ENCODE data around the gene PRKCA.

Gene PRKCA

DNA sequence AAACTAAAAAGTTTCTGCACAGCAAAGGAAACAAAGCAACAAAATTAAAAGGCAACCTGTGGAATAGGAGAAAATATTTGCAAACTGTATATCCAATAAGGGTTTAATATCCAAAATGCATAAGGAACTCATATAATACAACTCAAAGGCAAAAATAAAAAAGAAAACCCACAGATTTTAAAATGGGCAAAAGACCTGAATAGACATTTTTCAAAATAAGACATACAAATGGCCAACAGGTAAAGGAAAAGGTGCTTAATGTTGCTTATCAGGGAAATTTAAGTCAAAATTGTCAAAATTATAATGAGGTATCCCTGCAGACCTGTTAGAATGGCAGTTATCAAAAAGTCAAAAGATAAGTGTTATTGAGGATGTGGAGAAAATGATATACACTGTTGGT lies 399.0 kb downstream of the PRKCA start:
- TF ChIP-seq TAF1 (IDR thresholded peaks at IDR 0.05; ENCODE audit: borderline replicate concordance, insufficient read depth, low read length): no peak
- TF ChIP-seq FOXP2 (optimal IDR thresholded peaks at IDR 0.05; ENCODE audit: borderline replicate concordance, extremely low read depth, extremely low read length, insufficient read depth): no peak
- TF ChIP-seq POLR2AphosphoS5 (IDR thresholded peaks at IDR 0.05; ENCODE audit: low read depth, low read length): no peak
- TF ChIP-seq SIN3A (IDR thresholded peaks at IDR 0.05; ENCODE audit: borderline replicate concordance, insufficient read depth, low read length): no peak
- TF ChIP-seq, protein P1, sequence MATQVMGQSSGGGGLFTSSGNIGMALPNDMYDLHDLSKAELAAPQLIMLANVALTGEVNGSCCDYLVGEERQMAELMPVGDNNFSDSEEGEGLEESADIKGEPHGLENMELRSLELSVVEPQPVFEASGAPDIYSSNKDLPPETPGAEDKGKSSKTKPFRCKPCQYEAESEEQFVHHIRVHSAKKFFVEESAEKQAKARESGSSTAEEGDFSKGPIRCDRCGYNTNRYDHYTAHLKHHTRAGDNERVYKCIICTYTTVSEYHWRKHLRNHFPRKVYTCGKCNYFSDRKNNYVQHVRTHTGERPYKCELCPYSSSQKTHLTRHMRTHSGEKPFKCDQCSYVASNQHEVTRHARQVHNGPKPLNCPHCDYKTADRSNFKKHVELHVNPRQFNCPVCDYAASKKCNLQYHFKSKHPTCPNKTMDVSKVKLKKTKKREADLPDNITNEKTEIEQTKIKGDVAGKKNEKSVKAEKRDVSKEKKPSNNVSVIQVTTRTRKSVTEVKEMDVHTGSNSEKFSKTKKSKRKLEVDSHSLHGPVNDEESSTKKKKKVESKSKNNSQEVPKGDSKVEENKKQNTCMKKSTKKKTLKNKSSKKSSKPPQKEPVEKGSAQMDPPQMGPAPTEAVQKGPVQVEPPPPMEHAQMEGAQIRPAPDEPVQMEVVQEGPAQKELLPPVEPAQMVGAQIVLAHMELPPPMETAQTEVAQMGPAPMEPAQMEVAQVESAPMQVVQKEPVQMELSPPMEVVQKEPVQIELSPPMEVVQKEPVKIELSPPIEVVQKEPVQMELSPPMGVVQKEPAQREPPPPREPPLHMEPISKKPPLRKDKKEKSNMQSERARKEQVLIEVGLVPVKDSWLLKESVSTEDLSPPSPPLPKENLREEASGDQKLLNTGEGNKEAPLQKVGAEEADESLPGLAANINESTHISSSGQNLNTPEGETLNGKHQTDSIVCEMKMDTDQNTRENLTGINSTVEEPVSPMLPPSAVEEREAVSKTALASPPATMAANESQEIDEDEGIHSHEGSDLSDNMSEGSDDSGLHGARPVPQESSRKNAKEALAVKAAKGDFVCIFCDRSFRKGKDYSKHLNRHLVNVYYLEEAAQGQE (IDR thresholded peaks at IDR 0.05; ENCODE audit: insufficient read depth in 1 of 2, low read depth in 2 of 2, low read length in 2 of 2): no peak

DNA sequence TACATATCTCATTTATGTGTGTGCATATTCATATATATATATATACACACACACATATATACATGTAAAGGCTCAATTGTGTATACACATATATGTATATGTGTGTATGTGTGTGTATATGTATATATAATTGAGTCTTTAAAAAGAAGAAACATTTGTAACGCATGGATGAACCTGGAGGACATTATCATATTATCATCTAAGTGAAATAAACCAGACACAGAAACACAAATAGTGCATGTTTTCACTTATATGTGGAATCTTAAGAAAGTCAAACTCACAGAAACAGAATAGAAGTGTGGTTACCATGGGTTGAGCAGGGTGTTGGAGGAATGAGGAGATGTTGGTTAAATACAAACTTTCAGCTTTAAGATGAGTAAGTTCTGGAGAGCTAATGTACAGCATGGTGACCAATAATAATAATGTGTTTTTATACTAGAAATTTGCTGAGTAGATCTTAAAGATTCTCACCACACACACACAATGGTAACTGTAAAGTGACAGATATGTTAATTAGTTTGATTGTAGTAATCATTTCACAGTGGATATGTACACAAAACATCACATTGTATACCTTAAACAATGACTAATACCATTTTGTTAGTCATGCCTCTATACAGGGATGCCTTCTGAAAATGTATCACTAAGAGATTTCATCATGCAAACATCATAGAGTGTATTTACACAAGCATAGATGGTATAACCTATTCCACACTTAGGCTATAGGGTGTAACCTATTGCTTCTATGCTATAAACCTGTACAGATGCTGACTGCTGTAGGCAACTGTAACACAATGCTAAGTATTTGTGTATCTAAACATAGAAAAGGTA lies 399.9 kb downstream of the PRKCA start:
- TF ChIP-seq SIN3A (IDR thresholded peaks at IDR 0.05; ENCODE audit: borderline replicate concordance, insufficient read depth, low read length) (no peak), TAF1 (IDR thresholded peaks at IDR 0.05; ENCODE audit: borderline replicate concordance, insufficient read depth, low read length) (no peak), POLR2AphosphoS5 (IDR thresholded peaks at IDR 0.05; ENCODE audit: low read depth, low read length) (no peak), FOXP2 (optimal IDR thresholded peaks at IDR 0.05; ENCODE audit: borderline replicate concordance, extremely low read depth, extremely low read length, insufficient read depth) (no peak)
- TF ChIP-seq, protein P1 (IDR thresholded peaks at IDR 0.05; ENCODE audit: insufficient read depth in 1 of 2, low read depth in 2 of 2, low read length in 2 of 2): no peak

DNA sequence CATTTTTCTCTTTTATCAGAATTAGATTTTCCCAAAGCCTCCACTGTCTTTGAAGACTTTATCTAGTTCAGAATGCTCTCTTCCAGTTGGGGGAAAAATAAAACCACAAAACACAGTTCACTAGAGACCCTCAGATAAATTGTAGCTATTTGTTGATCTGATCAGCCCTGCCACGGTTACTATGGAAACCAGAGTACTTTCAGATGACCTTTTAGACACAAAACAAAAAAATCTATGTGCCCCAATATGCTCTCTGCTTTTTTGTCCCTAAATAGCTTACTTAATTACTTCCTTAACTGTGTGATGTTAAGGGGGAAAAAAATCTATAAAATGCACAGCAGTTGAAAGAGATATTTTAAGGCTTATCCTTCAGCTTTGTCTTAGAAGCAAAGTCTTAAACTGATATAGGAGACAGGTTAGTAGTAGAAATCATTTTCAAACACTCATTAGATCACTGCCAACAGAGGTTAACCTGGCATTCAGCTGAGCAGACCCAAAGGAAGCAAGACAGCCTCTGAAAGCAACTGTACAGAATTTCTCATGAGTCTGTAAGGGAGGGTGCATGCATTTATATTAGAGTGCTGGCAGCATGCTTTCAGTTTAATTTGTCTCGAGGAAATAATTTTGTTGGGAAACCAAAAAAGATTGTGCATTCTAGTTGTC lies 402.6 kb downstream of the PRKCA start:
- TF ChIP-seq, protein P1 (IDR thresholded peaks at IDR 0.05; ENCODE audit: insufficient read depth in 1 of 2, low read depth in 2 of 2, low read length in 2 of 2): no peak
- no peak for TF ChIP-seq FOXP2 (optimal IDR thresholded peaks at IDR 0.05; ENCODE audit: borderline replicate concordance, extremely low read depth, extremely low read length, insufficient read depth)
- TF ChIP-seq TAF1 (IDR thresholded peaks at IDR 0.05; ENCODE audit: borderline replicate concordance, insufficient read depth, low read length): no peak

DNA sequence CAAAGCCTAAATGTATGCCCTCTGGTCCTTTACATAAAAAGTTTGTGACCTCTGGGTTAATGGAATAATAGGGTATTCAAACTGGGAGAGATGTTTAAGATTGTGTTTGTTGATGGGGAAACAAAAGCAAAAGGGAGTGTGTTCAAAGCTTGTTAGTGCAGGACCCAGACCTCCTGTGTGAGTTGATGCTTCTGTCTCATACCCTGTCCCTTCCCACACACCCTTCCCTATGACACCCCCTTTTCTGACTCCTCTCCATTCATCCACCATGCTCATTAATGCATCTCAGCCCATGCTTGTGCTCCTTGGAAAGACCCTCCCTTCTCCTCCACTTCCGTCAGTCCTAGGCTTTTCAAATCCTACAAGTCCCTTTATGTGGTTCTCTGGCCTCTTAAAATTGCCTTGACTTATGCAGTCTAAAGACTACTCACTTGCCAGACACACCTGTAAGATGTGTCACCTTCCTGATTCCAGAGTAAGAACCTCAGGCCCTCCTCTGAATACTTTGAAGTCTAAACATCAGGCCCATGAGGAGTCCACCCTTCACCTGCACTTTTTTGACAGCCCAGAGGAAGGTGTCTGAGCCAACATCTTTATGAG lies 404.5 kb downstream of the PRKCA start:
- TF ChIP-seq POLR2AphosphoS5 (IDR thresholded peaks at IDR 0.05; ENCODE audit: low read depth, low read length) (no peak), FOXP2 (optimal IDR thresholded peaks at IDR 0.05; ENCODE audit: borderline replicate concordance, extremely low read depth, extremely low read length, insufficient read depth) (no peak), SIN3A (IDR thresholded peaks at IDR 0.05; ENCODE audit: borderline replicate concordance, insufficient read depth, low read length) (no peak), TAF1 (IDR thresholded peaks at IDR 0.05; ENCODE audit: borderline replicate concordance, insufficient read depth, low read length) (no peak)
- TF ChIP-seq, protein P1 (IDR thresholded peaks at IDR 0.05; ENCODE audit: insufficient read depth in 1 of 2, low read depth in 2 of 2, low read length in 2 of 2): no peak
